ENCODE results near the gene FAM221A. TPM values are rescaled to one million over a fixed set of nuclear protein-coding genes. Genes with fewer than 3 reads are reported as not detected.

FAM221A gene
- total and polyA plus RNA-seq, 11 donors: 2.6 to 6.7 (median 3.4) TPM

- TF ChIP-seq POLR2A (IDR thresholded peaks at IDR 0.05): no peak
- no peak for TF ChIP-seq CTCF (IDR thresholded peaks at IDR 0.05)
- intact Hi-C loops (cut with DNase I): no loop called here
- peaks cover 0 to 7% (median 0%) of the 10 kb centered on the region in 12 donors for H3K9me3 ChIP-seq
- H3K27me3 ChIP-seq: no peaks in the 10 kb centered on the region
- no peak for ATAC-seq
- peaks cover 0 to 61% (median 33%) of the 10 kb centered on the region in 9 donors for H3K36me3 ChIP-seq
- H3K27ac ChIP-seq: no peak overlapping the region
- WGBS, 4 donors: 91 to 95% (median 94%) methylated on average over 4 of the region's 4 CpGs
- no peak for DNase-seq
- H3K4me3 ChIP-seq: no peak overlapping the region
- H3K4me1 ChIP-seq: peaks cover 0 to 14% (median 0%) of the 10 kb centered on the region in 12 donors
Observed at GRCh38 chr7:23689165-23689564, 9.2 kb downstream of the FAM221A start.

GRCh38 chr7:23691320-23691719, 11.3 kb downstream of the FAM221A start:
- Histone ChIP-seq H3K4me1 (peaks cover 0 to 8% (median 0%) of the 10 kb centered on the region in 12 donors), H3K36me3 (peaks cover 0 to 74% (median 46%) of the 10 kb centered on the region in 9 donors), H3K4me3 (no peak overlapping the region), H3K27ac (no peak overlapping the region), H3K27me3 (no peaks in the 10 kb centered on the region), H3K9me3 (peaks cover 0 to 7% (median 0%) of the 10 kb centered on the region in 12 donors)
- WGBS, 4 donors: 84 to 94% (median 87%) methylated on average over 4 of the region's 4 CpGs
- no peak for DNase-seq
- intact Hi-C loops (cut with DNase I): no loop called here
- ATAC-seq: no peak
- no peak for TF ChIP-seq CTCF (IDR thresholded peaks at IDR 0.05)
- TF ChIP-seq POLR2A (IDR thresholded peaks at IDR 0.05): no peak

GRCh38 chr7:23693224-23693623, 13.2 kb downstream of the FAM221A start:
- intact Hi-C loops (cut with DNase I): no loop called here

GRCh38 chr7:23696916-23697441, 17.0 kb downstream of the FAM221A start:
- no peaks in the 10 kb centered on the region for H3K4me1 ChIP-seq
- intact Hi-C loops (cut with DNase I): no loop called here
- peak in 2 of 4 donors; percentile 54 to 55 for ATAC-seq
- DNase-seq: peak in 4 of 5 donors; percentile 14 to 68 (median 39)
- no peak overlapping the region for H3K4me3 ChIP-seq
- peaks cover 0 to 7% (median 0%) of the 10 kb centered on the region in 12 donors for H3K9me3 ChIP-seq
- H3K36me3 ChIP-seq: peaks cover 0 to 65% (median 32%) of the 10 kb centered on the region in 9 donors
- H3K27me3 ChIP-seq: no peaks in the 10 kb centered on the region
- WGBS, 4 donors: 27 to 39% (median 34%) methylated on average over 5 to 7 of the region's 7 CpGs
- no peak overlapping the region for H3K27ac ChIP-seq
- TF ChIP-seq CTCF (IDR thresholded peaks at IDR 0.05): peak; percentile 27 to 64 (median 54)
- no peak for TF ChIP-seq POLR2A (IDR thresholded peaks at IDR 0.05)

More at GRCh38 chr7:23693224-23693623, 13.2 kb downstream of the FAM221A start:
- TF ChIP-seq CTCF (IDR thresholded peaks at IDR 0.05): no peak
- TF ChIP-seq POLR2A (IDR thresholded peaks at IDR 0.05): no peak
- no peak overlapping the region for H3K27ac ChIP-seq
- H3K36me3 ChIP-seq: peaks cover 0 to 74% (median 46%) of the 10 kb centered on the region in 9 donors
- no peak for ATAC-seq
- DNase-seq: no peak
- no peak overlapping the region for H3K4me3 ChIP-seq
- peaks cover 0 to 7% (median 0%) of the 10 kb centered on the region in 12 donors for H3K9me3 ChIP-seq
- no peaks in the 10 kb centered on the region for H3K4me1 ChIP-seq
- H3K27me3 ChIP-seq: no peaks in the 10 kb centered on the region

Data from heart left ventricle (tissue), 16 donors.